ENCODE results near the gene PRICKLE2.

PRICKLE2 gene

GRCh38 chr3:64187065-64187959 lies 38.0 kb downstream of the PRICKLE2 start:
- no peak for DNase-seq

DNA sequence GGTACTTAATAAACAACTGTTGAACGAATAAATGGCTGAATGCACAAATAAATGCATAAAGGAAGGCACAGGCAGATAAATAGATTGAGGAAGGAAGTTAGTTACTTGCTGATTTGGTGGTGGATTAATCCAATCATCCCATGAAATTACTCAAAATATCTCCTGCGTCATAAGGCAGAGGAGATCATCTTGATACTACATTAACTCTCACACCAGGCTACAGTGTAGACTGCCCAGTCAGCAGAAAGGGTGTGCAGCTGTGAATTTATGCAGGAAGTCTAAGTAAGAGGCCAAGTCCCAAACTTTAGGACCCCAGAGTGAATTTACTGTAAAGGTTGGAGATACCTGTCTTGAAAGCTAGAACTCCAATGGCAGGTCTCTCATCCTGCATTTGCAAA lies 38.6 kb downstream of the PRICKLE2 start:
- DNase-seq: no peak

- no peak for DNase-seq
Measured at GRCh38 chr3:64185436-64185835, 39.8 kb downstream of the PRICKLE2 start.

DNA sequence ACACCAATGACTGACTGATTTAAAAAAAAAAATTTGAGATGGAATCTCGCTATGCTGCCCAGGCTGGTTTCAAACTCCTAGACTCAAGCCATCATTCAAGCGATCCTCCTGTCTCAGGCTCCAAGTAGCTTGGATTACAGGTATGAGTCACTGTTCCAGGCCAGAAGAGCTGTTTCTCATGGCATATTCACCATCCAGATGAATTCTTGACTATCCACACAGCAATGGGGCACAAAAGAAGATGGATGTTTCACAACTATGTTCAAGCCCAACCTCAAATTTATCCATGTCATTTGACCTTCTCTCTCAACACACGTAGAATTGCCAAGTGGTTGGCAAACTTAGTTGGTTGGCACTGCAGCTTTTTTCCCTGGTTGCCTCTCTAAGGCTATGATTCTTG lies 40.6 kb downstream of the PRICKLE2 start:
- DNase-seq: no peak

DNA sequence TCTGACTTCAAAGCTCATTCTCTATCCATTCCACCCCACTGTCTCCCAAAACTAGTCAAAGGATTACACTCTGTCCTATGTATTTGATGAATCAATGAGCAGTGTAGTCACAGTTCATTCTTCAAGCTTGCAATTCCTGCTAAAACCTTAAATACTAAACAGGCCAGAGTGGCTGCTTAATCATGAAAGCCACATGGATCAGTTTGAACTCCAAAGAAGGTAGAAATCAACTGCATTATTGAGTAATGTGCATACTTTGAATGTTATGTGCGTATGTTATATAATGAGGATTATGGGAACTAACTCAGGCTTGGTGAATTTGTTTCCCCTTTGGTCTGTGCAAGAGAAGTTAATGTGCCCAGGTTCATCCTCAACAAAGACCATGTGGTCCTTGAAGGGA lies 45.4 kb downstream of the PRICKLE2 start:
- no peak for DNase-seq

DNA sequence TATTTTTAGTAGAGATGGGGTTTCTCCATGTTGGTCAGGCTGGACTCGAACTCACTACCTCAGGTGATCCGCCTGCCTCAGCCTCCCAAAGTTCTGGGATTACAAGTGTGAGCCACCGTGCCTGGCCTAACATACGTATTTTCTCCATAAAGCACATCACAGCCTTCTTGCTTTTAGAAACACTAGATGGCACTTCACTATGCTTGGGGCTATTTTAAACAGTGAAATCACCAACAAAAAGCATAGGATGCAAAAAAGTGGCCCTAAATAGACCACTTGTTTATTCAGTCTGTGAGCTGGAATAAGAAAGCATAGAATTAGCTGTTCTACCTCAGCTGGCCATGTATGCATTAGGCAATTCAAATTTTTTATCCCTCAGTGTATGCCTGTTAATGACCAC lies 46.0 kb downstream of the PRICKLE2 start:
- DNase-seq: no peak

GRCh38 chr3:64178419-64178818 lies 46.8 kb downstream of the PRICKLE2 start:
- no peak for DNase-seq

GRCh38 chr3:64176461-64176996 lies 48.7 kb downstream of the PRICKLE2 start:
- no peak for DNase-seq

- no peak for DNase-seq
Measured at GRCh38 chr3:64174328-64174727, 50.9 kb downstream of the PRICKLE2 start.

- DNase-seq: no peak
Measured at GRCh38 chr3:64173563-64173962, 51.7 kb downstream of the PRICKLE2 start.

DNA sequence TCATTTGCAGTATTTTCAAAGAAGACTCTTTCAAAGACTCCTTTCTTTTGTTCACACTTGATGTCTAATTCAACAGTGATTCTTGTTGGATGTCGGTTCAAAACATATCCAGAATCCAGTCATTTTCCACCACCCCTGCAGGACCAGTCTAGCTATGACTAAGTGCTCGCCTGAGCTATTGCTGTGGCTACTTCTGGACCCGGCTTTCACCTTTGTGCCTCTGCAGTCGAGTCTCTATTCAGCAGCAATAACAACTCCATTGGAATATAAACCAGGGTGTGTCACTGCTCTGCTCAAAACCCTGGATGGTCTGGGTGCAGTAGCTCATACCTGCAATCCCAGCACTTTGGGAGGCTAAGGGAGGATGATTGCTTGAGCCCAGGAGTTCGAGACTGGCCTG lies 55.0 kb downstream of the PRICKLE2 start:
- no peak for DNase-seq

GRCh38 chr3:64167868-64168267 lies 57.4 kb downstream of the PRICKLE2 start:
- DNase-seq: no peak

DNA sequence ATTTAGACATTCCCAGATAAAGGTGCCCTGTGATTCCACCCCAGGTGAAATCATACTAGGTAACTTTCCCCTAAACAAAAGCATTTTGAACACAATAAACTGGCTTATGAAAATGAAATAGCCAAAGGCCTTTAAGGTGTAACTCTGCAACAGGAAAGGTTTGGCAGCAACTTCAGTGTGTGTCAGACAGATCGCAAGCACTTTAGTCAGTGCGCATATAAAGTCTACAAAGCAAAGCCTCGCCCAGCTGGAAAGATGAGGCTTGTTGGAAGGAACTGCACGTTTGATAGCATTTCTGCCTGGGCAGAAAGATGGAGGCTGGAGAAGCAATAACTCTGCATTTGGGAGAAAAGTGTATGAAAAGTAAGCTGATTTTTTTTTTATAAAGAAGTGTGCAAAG lies 57.9 kb downstream of the PRICKLE2 start:
- no peak for DNase-seq

GRCh38 chr3:64166584-64167162 lies 58.6 kb downstream of the PRICKLE2 start:
- DNase-seq: no peak

GRCh38 chr3:64164349-64164748 lies 60.9 kb downstream of the PRICKLE2 start:
- DNase-seq: no peak

DNA sequence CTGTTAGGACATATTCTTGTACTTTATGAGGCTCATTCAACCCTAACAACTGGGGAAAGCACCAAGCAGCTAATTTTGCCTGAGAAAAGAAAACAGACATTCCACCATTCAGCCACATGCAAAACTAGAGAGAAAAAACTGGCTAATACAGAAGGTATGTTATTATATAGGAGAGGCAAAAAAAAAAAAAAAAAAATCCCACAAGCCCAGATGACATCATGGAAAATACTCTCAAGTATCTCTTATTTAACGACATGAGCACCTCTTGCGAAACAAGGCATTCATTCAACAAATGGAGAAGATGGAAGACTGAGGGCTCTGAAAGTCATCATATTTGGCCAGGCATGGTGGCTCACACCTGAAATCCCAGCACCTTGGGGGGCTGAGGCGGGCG lies 61.5 kb downstream of the PRICKLE2 start:
- no peak for DNase-seq

DNA sequence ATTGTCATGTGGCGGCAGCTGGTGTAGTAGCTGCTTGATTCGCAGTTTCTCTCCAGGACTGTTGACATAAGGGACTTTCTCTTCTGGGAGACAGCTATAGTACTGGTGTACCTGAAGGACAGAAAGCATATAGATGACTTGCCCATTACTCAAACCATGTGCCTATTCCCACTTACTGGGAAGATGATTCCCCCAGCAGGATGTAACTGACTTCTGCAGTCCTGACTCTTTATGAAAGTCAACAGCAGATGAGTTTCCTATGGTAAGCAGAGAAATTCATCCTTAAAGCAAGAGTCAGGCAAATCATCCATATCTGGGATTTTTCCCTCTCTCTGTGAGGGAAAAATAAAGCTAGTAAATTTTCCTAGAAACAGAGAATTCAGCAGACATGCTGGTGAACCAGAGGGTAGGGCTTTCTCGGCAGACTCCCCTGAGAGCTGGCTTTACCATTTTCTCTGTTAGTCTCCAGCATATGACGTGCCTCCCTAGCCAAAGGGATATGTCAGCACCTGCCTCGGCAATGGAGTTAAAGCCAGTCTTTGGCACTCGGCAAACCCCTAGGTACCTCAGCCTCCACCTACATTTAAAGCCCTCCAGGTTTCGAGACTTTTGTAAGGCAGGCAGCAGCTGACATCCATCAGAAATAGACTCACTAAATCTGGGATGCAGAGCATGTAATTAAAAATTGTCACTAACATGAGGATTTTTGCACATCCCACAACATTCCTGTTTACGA lies 62.1 kb downstream of the PRICKLE2 start:
- no peak for DNase-seq

DNA sequence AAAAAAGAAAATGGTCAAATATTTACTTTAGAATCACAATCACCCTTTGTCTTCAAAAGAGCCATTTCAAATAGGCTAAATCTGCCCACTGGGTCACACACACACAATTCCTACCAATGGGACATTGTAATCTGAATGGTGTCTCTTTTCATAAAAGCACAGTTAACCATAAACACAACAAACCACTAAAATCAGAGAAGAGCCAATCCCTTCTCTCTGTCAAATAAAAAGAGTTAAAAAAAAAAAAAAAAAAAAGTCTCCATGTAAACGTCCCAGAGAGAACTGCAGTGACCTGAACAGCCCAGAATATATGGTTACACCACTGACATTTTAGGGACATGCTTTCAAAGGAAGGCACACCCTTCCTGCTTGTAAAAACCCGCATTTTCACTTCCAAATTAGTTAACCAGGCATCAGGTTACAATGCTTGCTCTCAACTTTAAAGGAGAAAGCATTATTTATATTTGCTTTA lies 63.7 kb downstream of the PRICKLE2 start:
- no peak for DNase-seq

- DNase-seq: no peak
Measured at GRCh38 chr3:64160000-64160695, 65.1 kb downstream of the PRICKLE2 start.

GRCh38 chr3:64158334-64158733 lies 66.9 kb downstream of the PRICKLE2 start:
- no peak for DNase-seq

GRCh38 chr3:64157150-64158035 lies 67.9 kb downstream of the PRICKLE2 start:
- DNase-seq: no peak

GRCh38 chr3:64155328-64155727 lies 69.9 kb downstream of the PRICKLE2 start:
- no peak for DNase-seq

Data from activated CD4-positive, alpha-beta T cell treated with anti-CD3 and anti-CD28 coated beads, Interleukin-2, amount 50 U/mL, for 4 hours (primary cell).